HG03159 (cell line): ENCODE data around the gene SPG7.
"Not testable (repeated sequence)": the region's sequence is repeated elsewhere in the genome, so short reads cannot be mapped to it uniquely, and the experiment has no call there.

Source experiments
- ATAC-seq: cut with Tn5 transposase; IDR thresholded peaks from one replicate; pipeline ENCODE4 v1.9.1; 2021; ENCODE audit warnings: mild to moderate bottlenecking, moderate library complexity; ENCODE audit not compliant: unreplicated experiment

Gene SPG7

DNA sequence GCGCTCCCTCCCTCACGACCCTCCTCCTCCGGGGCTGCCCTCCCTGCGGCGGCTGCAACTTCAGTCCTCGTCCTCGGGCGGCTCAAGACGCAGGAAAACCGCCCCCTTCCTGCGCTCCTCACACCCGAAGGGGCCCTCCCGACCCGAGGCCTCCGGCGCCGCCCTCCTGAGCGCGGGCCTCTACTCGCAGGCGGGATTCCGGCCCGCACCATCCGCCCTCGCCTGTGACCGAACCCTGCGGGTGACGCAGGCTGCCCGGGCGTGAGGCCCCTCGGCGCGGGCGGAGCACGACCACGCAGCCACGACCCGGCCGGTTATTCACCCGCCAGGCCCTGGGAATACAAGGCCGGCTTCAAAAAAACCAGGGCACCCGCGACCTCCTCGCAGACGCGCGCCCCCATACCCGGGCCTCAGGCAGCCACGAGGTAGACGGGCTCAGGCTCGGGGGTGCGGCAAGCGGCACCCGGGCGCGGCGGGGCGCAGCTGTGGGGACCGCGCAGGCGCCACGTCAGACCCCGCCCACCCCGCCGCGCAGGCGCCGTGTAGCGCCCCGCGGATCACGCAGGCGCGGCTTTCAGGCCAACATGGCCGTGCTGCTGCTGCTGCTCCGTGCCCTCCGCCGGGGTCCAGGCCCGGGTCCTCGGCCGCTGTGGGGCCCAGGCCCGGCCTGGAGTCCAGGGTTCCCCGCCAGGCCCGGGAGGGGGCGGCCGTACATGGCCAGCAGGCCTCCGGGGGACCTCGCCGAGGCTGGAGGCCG lies at the start of gene SPG7:
Gene SPG7, plus strand, starts transcription at position 570 of the 757 bp plus-strand sequence. Its CDS starts 15 bp downstream, at position 585.
- ATAC-seq, result peak; percentile 72

DNA sequence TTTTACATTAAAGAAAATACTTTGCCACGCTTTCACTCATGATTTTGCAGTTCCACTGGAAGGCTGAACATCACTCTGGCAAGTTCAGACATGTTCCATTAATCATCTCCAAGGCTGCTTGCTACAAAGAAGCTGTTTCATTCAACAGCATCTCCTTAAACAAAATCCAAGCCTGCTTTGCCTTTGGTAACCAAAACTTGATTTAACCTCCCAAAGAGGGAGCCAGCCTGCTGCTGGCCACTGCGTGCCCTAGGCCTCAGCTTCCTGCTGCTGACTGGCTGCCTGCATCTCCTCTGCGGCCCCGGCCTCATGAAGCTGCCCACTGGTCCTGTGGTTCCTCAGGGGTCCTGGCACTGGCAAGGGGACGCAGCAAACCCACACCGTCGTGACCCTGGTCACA lies 49.7 kb upstream of the SPG7 start:
- ATAC-seq, result no peak

DNA sequence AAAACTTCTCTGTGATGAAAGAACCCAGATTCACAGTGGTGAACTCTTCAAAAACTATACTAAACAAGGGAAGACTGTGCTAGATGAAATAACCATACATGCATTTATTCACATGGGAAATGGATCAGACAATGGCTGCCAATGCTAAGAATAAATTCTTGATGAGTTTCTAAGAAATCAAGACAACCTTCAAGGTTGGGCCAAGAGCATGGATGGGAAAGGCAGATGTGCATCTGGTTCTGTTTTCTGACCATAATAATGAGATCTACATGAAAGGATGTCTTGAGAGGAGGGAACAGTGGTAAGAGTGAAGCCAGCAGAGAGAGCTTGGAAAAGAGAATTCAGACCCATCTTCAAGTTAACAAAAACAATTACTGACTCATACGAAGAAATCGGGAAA lies 49.2 kb upstream of the SPG7 start:
- no peak for ATAC-seq

DNA sequence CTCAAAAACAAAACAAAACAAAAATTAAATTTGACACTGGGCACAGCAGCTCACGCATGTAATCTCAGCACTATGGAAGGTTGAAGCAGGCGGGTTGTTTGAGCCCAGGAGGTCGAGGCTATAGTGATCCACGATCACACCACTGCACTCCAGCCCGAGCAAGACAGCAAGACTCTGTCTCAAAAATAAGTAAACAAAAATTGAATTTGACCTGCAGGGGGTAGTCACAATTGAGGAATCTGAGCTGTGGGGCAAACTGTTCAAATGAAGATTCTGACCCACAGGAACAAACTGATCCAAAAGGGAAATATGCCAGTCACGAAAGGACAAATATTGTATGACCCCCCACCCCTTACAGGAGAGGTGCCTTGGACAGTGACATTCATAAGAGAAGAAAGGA lies 47.6 kb upstream of the SPG7 start:
- no peak for ATAC-seq

DNA sequence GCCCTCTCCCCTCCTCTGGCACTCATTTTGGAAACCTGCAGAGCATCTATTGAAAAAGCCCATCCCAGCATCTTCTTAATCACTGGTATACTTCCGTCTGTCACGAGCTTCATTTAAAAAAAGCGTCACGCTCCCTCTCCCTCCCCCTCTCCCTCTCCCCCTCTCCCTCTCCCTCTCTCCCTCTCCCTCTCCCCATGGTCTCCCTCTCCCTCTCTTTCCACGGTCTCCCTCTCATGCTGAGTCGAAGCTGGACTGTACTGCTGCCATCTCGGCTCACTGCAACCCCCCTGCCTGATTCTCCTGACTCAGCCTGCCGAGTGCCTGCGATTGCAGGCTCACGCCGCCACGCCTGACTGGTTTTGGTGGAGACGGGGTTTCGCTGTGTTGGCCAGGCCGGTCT lies 46.3 kb upstream of the SPG7 start:
- not testable (repeated sequence) for ATAC-seq

DNA sequence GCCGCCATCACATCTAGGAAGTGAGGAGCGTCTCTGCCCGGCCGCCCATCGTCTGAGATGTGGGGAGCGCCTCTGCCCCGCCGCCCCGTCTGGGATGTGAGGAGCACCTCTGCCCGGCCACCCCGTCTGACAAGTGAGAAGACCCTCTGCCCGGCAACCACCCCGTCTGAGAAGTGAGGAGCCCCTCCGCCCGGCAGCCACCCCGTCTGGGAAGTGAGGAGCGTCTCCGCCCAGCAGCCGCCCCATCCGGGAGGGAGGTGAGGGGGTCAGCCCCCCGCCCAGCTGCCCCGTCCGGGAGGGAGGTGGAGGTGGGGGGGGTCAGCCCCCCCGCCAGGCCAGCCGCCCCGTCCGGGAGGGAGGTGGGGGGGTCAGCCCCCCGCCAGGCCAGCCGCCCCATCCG lies 45.6 kb upstream of the SPG7 start:
- not testable (repeated sequence) for ATAC-seq

DNA sequence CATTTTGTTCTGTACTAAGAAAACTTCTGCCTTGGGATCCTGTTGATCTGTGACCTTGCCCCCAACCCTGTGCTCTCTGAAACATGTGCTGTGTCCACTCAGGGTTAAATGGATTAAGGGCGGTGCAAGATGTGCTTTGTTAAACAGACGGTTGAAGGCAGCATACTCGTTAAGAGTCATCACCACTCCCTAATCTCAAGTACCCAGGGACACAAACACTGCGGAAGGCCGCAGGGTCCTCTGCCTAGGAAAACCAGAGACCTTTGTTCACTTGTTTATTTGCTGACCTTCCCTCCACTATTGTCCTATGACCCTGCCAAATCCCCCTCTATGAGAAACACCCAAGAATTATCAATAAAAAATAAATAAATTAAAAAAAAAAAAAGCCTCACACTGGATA lies 44.9 kb upstream of the SPG7 start:
- not testable (repeated sequence) for ATAC-seq

DNA sequence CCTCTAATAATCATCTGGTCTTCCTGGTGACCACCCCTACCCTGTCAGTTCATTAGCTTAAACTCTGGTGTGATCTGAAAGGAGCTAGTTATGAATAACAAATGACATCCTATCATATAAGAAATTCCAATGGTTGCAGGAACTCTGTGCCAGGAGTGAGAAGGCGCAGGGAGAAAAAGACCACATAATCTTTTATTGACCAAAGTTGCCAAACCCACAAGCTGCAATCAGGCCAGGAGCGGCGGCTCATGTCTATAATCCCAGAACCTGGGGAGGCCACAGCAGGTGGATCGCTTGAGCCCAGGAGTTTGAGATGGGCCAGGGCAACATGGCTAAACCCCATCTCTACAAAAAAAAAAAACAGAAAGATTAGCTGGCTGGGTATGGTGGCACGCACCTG lies 41.3 kb upstream of the SPG7 start:
- no peak for ATAC-seq

DNA sequence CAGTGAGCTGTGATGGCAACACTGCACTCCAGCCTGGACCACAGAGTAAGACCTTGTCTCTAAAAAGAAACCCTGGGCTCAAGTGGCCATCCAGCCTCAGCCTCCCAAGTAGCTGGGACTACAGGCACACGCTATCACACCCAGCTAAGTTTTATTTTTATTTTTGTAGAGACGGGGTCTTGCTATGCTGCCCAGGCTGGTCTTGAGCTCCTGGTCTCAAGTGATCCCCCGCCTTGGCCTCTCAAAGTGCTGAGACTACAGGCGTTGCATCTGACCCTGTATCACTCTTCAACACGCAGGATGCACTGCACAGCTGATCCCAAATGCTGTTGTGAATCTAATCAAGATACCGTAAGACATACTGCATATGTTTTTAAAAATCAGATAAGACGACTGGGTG lies 40.8 kb upstream of the SPG7 start:
- ATAC-seq, result no peak

DNA sequence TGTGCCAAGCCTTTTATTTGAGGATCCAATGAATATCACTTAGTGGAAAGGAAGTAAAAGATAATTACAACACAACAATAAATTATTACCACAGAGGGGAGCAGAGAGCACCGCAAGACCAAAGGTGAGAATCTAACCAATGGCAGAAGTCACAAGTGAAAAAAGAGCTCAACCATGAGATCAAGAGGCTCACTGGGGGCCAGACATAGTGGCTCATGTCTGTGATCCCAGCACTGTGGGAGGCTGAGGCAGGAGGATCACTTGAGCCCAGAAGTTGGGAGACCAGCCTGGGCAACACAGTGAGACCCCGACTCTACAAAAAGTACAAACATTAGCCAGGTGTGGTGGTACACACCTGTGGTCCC lies 35.5 kb upstream of the SPG7 start:
- ATAC-seq, result no peak

DNA sequence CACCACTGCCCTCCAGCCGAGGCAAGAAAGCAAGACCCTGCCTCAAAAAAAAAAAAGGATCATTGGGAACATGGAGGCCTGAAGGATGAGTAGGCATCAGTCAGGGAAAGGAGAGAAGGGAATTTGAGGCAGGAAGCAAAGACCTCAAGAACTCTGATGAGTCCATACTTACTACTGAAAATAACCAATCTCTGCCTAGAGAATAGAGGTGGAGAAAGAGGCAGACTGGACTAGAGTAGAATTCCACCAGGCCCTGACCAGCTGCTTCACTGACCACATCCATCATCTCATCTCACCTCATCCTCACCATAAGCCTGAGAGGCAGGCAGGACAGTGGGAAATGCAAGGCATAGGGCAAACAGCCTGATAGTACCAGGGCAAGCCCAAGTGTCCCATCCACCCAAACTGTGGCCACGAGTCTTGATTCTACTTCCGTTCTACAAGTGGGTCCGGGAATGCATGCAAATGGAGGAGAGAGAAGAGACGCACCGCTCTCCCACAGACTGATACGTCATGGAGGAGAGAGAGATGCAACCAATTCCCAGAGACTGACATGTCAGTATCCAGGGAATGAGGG lies 35.0 kb upstream of the SPG7 start:
- no peak for ATAC-seq

DNA sequence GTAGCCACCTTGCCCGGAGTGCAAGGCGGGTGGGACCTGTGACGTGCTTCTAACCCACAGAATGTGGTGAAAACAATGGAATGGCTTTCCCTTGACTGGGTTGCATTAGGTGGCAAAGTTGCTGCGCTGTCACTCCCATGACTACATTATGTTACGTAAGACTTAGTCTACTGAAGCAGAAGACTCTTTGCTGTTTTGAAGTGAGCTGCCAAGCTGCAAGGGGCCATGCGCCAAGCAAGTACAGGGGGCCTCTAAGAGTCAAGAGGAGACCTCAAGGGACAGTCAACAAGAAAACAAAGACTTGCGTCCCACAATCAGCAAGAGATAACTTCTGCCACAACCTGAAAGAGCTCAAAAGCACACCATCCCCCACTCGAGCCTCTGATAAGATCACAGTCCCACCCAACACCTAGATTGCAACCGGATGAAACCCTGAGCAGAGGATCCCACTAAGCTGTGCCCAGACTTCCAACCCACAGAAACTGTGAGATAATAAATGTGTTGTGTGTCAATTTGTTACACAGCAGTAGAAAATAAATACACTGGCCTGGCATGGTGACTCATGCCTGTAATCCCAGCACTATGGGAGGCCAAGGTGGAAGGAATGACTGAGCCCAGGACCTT lies 34.3 kb upstream of the SPG7 start:
- no peak for ATAC-seq

DNA sequence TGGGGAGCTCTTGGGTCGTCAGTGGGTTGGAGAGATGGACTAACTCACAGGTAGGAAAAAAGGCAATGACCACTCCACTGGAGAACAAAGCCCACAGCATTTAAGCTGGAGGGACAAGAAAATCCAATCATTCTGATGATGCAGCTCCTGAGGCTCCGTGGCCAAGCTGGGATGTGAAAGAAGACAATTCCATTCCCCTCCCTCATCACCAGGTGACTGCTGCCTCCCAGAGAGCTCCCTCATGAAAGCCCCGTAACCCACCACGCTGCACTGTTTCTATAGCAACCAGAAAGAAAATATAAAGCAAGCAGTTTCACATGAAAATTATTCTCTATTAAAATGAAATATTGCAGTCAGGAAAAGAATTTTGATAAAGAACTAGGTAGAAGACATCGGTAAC lies 33.1 kb upstream of the SPG7 start:
- ATAC-seq, result no peak

DNA sequence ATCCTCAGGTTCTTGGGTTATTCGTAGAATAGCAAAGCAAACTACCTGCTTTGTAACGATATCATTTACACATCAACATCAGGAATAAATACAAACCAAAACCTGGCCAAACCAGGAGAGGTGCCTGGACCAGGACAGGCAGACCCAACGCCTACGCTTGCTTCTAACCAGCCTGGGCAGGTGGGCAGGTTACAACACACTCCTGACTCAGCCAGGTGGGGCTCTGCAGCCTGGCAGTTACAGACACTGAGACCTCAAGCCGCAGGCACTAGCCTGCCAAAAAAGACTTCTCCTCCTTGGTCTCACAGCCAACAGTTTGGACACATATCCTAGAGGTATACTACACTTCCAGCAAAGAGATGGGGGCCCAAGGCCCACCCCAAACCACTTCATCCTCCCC lies 31.8 kb upstream of the SPG7 start:
- ATAC-seq, result peak; percentile 24

DNA sequence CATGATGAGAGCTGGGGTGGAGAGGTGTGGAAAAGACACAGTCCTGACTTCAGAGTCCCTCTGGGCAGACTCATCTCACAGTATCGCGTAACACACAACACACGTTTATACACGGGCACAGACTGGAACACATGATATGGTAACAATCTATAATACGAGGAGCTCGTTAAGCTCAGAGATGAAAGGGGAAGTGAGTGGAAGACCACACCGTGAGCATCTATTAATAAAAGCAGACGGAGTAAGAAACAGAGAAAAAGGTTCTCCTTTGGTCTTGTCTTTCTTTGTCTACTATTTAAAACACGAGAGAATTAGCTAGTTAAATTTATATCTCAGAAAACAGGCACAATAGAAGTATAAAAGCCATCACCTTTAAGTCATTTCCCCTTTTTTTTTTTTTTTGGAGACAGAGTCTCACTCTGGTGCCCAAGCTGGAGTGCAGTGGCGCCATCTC lies 31.4 kb upstream of the SPG7 start:
- peak; percentile 71 for ATAC-seq

DNA sequence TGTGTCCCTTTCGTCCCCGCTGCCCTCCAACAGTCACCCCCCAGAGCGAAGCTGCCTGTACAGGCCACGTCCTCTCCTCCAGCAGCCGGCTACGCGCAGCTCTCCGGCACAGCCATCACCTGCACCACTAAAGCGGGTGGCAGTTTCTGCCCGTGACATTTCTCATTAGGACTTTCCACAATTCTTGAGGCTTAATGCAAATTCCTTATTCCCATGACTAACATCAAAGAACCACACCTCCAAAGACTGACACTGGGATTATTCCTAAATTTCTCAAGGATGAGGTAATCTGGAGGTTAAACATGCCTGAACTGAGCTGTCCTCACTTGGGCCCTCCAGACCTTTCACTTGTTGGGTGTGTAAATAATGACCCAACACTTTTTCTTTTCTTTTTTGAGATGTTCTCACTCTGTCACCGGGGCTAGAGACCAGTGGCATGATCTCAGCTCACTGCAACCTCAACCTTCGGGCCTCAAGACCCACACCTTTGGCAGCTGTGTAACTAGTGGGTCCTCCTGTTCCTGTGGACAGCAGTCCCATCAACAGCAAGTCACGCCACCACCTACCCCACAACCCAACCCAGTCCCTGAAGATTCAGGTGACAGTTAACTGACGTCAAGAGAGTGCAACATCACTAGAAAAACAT lies 29.5 kb upstream of the SPG7 start:
- no peak for ATAC-seq

DNA sequence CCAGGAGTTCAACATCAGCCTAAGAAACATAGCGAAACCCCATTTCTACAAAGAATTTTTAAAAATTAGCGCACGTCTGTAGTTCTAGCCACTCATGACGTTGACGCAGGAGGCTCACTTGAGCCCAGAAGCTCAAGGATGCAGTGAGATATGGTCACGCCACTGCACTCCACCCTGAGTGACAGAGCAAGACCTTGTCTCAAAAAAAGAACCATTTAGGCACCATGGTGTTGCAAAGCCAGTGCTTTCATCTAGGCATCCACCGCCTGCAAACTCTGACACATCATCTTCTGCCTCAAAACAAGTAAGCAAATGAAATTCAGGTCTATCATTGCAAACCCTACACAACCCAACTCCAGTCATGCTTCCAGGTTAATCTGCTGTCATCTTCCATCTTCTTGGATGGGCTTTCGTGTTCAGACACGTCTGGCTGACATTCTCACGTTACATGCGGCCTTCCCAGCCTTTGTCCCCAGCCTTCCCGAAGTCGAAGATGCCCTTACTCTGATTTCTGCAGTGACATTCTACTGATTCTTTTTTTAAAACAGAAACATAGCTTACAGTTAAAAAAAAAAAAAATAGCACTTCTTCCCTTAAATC lies 26.7 kb upstream of the SPG7 start:
- ATAC-seq, result no peak

DNA sequence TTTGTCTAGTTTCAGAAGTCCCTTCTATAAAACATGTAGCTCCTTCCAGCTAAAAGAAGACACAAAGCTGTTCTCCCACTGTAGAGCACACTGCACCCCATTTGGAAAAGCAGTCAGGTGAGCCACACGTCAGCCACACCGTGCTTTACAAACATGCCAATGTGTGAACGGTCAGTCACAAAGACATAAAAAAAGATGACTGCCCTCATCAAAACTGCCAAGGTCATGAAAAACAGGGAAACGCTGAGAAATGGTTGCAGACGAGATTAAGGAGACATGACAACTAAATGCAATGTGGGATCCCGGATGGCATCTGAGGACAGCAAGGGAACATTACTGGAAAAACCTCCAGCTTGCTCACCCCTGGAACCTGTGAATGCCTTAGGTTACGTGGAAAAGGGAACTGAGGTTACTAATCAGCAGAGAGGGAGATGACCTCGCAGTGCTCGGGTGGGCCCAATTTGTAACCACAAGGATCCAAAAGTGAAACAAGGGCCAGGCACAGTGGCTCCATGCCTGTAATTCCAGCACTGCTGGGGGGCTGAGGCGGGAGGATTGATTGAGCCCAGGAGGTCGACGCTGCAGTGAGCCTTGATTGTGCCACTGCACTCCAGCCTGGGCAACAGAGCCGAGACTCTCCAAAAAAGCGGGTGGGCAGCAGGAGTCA lies 25.9 kb upstream of the SPG7 start:
- ATAC-seq, result no peak

DNA sequence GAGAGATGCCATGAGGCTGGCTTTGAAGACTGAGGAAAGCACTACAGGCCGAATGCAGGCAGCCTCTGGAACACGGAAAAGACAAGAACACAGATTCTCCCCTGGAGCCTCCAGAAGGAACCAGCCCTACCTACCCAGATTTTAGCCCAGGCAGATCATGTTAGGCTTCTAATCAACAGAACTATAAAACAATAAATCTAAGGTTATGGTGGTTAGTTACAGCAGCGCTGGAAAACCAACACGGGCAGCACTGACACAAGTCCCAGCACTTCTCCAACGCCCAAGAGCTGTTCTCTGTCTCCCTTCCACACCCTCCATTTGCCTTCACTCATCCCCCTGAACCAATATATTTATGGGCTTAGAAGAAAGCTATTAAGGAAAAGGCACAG lies 25.4 kb upstream of the SPG7 start:
- ATAC-seq, result no peak

DNA sequence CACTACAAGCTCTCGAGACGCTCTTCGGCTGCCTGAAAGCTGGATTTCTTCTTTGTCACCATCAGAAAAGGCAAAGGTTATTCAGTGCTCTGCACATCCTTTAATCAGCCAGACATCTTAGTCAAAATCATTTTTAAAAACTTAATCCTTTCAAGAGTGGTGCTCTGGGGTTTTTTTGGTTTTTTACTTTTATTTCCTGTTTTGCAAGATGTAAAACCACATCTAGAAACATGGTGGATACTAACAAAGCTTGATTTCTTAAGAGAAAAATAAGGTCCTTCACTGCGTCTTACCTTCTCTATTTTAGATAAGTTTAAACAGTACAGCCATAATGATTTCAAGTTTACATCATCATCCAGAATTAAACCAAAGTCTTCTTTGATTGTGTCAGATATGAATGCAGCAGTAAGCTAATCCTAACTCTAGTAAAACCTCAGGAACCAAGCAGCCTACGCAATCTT lies 24.1 kb upstream of the SPG7 start:
- no peak for ATAC-seq
